GM19240 (cell line): ENCODE measurements around the gene FGF14.

Experiments
- DNase-seq: peaks from one replicate; pipeline ENCODE4 v3.0.0; 2011; ENCODE audit warnings: low spot score; ENCODE audit not compliant: insufficient read length

Gene FGF14

GRCh38 chr13:101695870-101696516 is 705.9 kb downstream of the FGF14 start:
- DNase-seq, result no peak

DNA sequence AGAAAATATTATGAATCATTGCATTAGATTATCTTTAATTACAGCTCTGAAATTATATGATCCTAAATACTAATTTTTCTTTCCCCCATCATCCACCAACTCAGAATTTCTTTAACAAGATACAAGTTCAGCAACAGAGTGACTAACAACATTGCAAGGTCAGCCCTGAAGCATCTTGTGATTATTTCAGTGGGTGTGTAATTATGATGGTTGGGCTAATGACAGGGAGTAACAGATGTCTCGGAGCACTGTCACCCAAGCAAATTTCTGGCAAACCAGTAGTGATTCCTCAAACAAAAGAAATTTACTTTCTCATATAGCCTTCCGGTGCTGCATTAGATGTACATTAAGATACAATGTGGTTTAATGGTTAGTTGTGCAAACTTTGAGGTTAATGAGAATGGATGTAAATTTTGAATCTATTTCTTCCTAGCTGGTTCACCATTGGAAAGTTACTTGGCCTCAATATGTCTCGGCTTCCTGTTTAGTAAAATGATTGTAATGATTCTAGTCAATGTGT is 710.4 kb downstream of the FGF14 start:
- no peak for DNase-seq

DNA sequence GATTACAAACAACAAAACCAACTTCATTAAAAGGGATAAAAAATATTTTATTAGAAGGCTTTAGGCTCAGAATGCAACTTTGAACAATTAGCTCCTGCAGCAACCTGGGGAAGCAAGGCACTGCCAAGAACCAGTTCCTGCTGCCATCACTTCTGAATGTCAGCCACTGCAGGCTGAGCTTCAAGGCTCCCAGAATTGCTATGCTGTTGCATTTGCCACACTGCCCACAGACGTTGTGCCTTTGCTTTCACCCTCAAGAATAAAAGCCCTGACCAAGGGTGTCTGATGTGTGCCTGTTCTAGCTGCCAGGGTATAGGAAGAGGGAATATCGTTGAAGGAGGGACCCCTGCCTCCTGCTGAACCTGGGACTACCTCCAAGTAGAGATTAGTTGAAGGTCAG is 711.0 kb downstream of the FGF14 start:
- no peak for DNase-seq

- no peak for DNase-seq
Measured at GRCh38 chr13:101686003-101686402, 715.8 kb downstream of the FGF14 start.

DNA sequence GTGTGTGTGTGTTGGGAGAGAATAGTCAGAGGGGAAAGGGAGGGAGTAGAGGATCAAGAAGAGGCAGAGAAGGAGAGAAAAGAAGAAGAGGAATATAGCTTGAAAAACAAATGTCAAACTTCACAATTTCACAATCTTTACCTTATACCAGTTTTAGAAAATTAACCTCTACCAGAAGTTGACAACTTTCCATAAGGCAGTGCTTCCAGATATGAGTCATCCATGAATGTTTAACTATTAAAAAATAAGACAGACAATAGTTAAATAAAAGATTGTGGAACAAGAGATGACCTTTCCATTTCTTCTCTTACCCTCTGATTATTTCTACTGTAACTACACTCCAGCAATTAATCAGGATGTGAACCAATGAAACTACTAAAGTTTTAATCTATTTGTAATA is 720.0 kb downstream of the FGF14 start:
- no peak for DNase-seq

- no peak for DNase-seq
Measured at GRCh38 chr13:101673360-101674105, 728.3 kb downstream of the FGF14 start.

- no peak for DNase-seq
Measured at GRCh38 chr13:101661839-101662238, 740.0 kb downstream of the FGF14 start.
